H1 (cell line): Measurements from ENCODE around the gene PCDHGB6. TPM values are rescaled to one million over a fixed set of nuclear protein-coding genes. Genes with fewer than 3 reads are reported as not detected.
A peak's percentile ranks its signal among the peaks of the same experiment; 100 is the strongest.

ENCODE experiments used
- CTCF ChIA-PET: fragments of 300-600 bp; sonication (Branson Sonifier 250); formaldehyde crosslinking; loops from one replicate; lab custom pipeline; 2021; ENCODE audit not compliant: partially characterized antibody; lab: Charles Lee
- POLR2A ChIA-PET: fragments of 300-600 bp; sonication (Branson Sonifier 250); formaldehyde crosslinking; loops from one replicate; lab custom pipeline; 2021; ENCODE audit warnings: inconsistent platforms; ENCODE audit not compliant: partially characterized antibody; lab: Charles Lee
- DNase-seq, 2 experiments: peaks; one replicate each; pipeline versions ENCODE4 v3.0.0 to v3.0.0-alpha.2; 2010 to 2022; ENCODE audit warnings: low spot score in 2 of 2, low read depth in 1 of 2, mixed read lengths in 1 of 2
- FAIRE-seq: peaks from 2 replicates; lab custom pipeline; 2011; peaks lifted over from hg19 to GRCh38; lab: Jason Lieb, UNC
- H2AFZ ChIP-seq: 2 replicates; pipeline ENCODE4 v1.8.1; 2012; ENCODE audit warnings: low read length, inconsistent platforms
- H2AK5ac ChIP-seq: 2 replicates; pipeline ENCODE4 v1.6.1; 2013; ENCODE audit warnings: low read depth, low read length
- H2BK120ac ChIP-seq: replicated peaks from 2 replicates; pipeline ENCODE3; 2013; ENCODE audit warnings: low read depth, low read length, inconsistent platforms
- H2BK12ac ChIP-seq: 2 replicates; pipeline ENCODE4 v1.6.1; 2013; ENCODE audit warnings: low read depth, low read length
- H2BK15ac ChIP-seq: 2 replicates; pipeline ENCODE4 v1.6.1; 2013; ENCODE audit warnings: low read length
- H2BK20ac ChIP-seq: 2 replicates; pipeline ENCODE4 v1.6.1; 2013; ENCODE audit warnings: low read length
- H2BK5ac ChIP-seq: 2 replicates; pipeline ENCODE4 v1.6.1; 2013; ENCODE audit warnings: low read depth, low read length
- H3K14ac ChIP-seq: 2 replicates; pipeline ENCODE4 v1.6.1; 2013; ENCODE audit warnings: inconsistent platforms; ENCODE audit not compliant: insufficient read length
- H3K18ac ChIP-seq: 2 replicates; pipeline ENCODE4 v1.6.1; 2013; ENCODE audit warnings: low read length; ENCODE audit errors: extremely low read depth
- H3K23ac ChIP-seq: 2 replicates; pipeline ENCODE4 v1.6.1; 2013; ENCODE audit warnings: inconsistent platforms; ENCODE audit not compliant: insufficient read length
- H3K23me2 ChIP-seq: 2 replicates; pipeline ENCODE4 v1.6.1; 2013; ENCODE audit warnings: low read depth, low read length
- H3K27ac ChIP-seq: 2 replicates; pipeline ENCODE4 v1.6.1; 2011; ENCODE audit warnings: low read depth, low read length, inconsistent platforms
- H3K27me3 ChIP-seq, 4 experiments: replicated peaks in 1 of 4; 1 replicate in 1 of 4; 2 replicates in 3 of 4; pipeline versions ENCODE4 v1.6.1 to v1.8.1; 2011 to 2013; ENCODE audit warnings: low read length in 3 of 4, mild to moderate bottlenecking in 3 of 4, inconsistent platforms in 2 of 4, mixed read lengths in 2 of 4, moderate library complexity in 1 of 4; ENCODE audit not compliant: control insufficient read depth in 3 of 4, insufficient read depth in 3 of 4; ENCODE audit errors: extremely low read depth in 1 of 4
- H3K36me3 ChIP-seq, 4 experiments: 2 replicates each; pipeline versions ENCODE4 v1.6.1 to v1.8.1; 2011 to 2013; ENCODE audit warnings: mild to moderate bottlenecking in 4 of 4, low read length in 3 of 4, moderate library complexity in 2 of 4, control low read depth in 1 of 4, inconsistent platforms in 1 of 4; ENCODE audit not compliant: insufficient read depth in 4 of 4, control insufficient read depth in 2 of 4
- H3K4ac ChIP-seq: replicated peaks from 2 replicates; pipeline ENCODE3; 2013; ENCODE audit warnings: low read length, low read depth, mixed read lengths, inconsistent platforms; ENCODE audit not compliant: insufficient read length
- H3K4me1 ChIP-seq, 4 experiments: replicated peaks in 1 of 4; 1 replicate in 1 of 4; 2 replicates in 3 of 4; pipeline versions ENCODE4 v1.6.1 to v1.8.1; 2011 to 2013; ENCODE audit warnings: low read length in 3 of 4, inconsistent platforms in 2 of 4, mixed read lengths in 1 of 4; ENCODE audit not compliant: insufficient read depth in 4 of 4, control insufficient read depth in 3 of 4
- H3K4me2 ChIP-seq, 2 experiments: 2 replicates each; pipeline versions ENCODE4 v1.6.1 to v1.8.1; 2011 to 2013; ENCODE audit warnings: low read depth in 2 of 2, low read length in 2 of 2, control low read depth in 1 of 2, inconsistent platforms in 1 of 2, mild to moderate bottlenecking in 1 of 2; ENCODE audit not compliant: insufficient read depth in 1 of 2
- H3K4me3 ChIP-seq, 4 experiments: fragments of 200-600, 300-600 bp in 1 of 4; sonication (generic), shearing (Covaris generic), sonication (Bioruptor Twin) in 1 of 4; 2 replicates each; pipeline versions ENCODE4 v1.5.1 to v1.8.1; 2011 to 2016; ENCODE audit warnings: low read length in 4 of 4, low read depth in 3 of 4, control low read depth in 2 of 4, inconsistent platforms in 2 of 4, mild to moderate bottlenecking in 2 of 4, mixed read lengths in 1 of 4, moderate library complexity in 1 of 4; ENCODE audit not compliant: insufficient read depth in 2 of 4; ENCODE audit errors: extremely low read depth in 1 of 4
- H3K56ac ChIP-seq: replicated peaks from 2 replicates; pipeline ENCODE3; 2013; ENCODE audit warnings: low read depth, mild to moderate bottlenecking, mixed read lengths, low read length, inconsistent platforms; ENCODE audit not compliant: insufficient read length
- H3K79me1 ChIP-seq: 2 replicates; pipeline ENCODE4 v1.6.1; 2013; ENCODE audit warnings: low read depth, low read length, control low read depth
- H3K79me2 ChIP-seq, 2 experiments: 2 replicates each; pipeline versions ENCODE4 v1.6.1 to v1.8.1; 2012 to 2013; ENCODE audit warnings: low read length in 2 of 2, mild to moderate bottlenecking in 2 of 2, inconsistent platforms in 1 of 2; ENCODE audit not compliant: insufficient read depth in 2 of 2, control insufficient read depth in 1 of 2
- H3K9ac ChIP-seq, 4 experiments: replicated peaks in 1 of 4; 1 replicate in 1 of 4; 2 replicates in 3 of 4; pipeline versions ENCODE4 v1.6.1 to v1.8.1; 2011 to 2013; ENCODE audit warnings: low read depth in 3 of 4, low read length in 3 of 4, control low read depth in 2 of 4, mild to moderate bottlenecking in 2 of 4, moderate library complexity in 2 of 4, inconsistent platforms in 1 of 4; ENCODE audit errors: extremely low read depth in 1 of 4
- H3K9me3 ChIP-seq, 2 experiments: 2 replicates each; pipeline versions ENCODE4 v1.6.1 to v1.8.1; 2012 to 2013; ENCODE audit warnings: mild to moderate bottlenecking in 2 of 2, moderate library complexity in 2 of 2, control low read depth in 1 of 2, inconsistent platforms in 1 of 2, low read depth in 1 of 2, low read length in 1 of 2, mixed read lengths in 1 of 2; ENCODE audit not compliant: insufficient read depth in 2 of 2
- H4K20me1 ChIP-seq, 2 experiments: replicated peaks in 1 of 2; 2 replicates each; pipeline versions ENCODE3 to v1.8.1; 2011 to 2013; ENCODE audit warnings: inconsistent platforms in 2 of 2, low read length in 2 of 2, mild to moderate bottlenecking in 1 of 2; ENCODE audit not compliant: insufficient read depth in 2 of 2, control insufficient read depth in 1 of 2
- H4K5ac ChIP-seq: 2 replicates; pipeline ENCODE4 v1.6.1; 2013; ENCODE audit warnings: low read length, low read depth, mixed read lengths, inconsistent platforms; ENCODE audit not compliant: insufficient read length
- H4K8ac ChIP-seq: 2 replicates; pipeline ENCODE4 v1.8.0; 2013; ENCODE audit warnings: mild to moderate bottlenecking, moderate library complexity, low read length, inconsistent platforms; ENCODE audit not compliant: insufficient read depth; ENCODE audit errors: extremely low read depth
- H4K91ac ChIP-seq: replicated peaks from 2 replicates; pipeline ENCODE3; 2013; ENCODE audit warnings: low read length, mixed read lengths, inconsistent platforms; ENCODE audit not compliant: insufficient read length
- RNF2 ChIP-seq: fragments of 200-900, 300-1000 bp; sonication (generic); IDR thresholded peaks from 2 replicates; pipeline ENCODE4 v1.7.1; 2016; ENCODE audit warnings: borderline replicate concordance, low read depth, mild to moderate bottlenecking, antibody characterized with exemption, low read length; ENCODE audit not compliant: poor library complexity, severe bottlenecking; ENCODE audit errors: missing control alignments
- SIN3A ChIP-seq, 2 experiments: IDR thresholded peaks in 1 of 2; conservative IDR thresholded peaks in 1 of 2; 2 replicates each; pipeline ENCODE4 v1.6.1; 2011 to 2012; ENCODE audit warnings: low read length in 2 of 2, improper control_type of control experiment in 1 of 2, low read depth in 1 of 2, mild to moderate bottlenecking in 1 of 2
- WGBS, 2 experiments: shearing (Covaris generic) in 1 of 2; methylation state at CpG; one replicate each; pipeline versions ENCODE4 v1.1.6 to v1.1.7; 2013 to 2015; ENCODE audit warnings: low lambda C conversion rate in 2 of 2, mixed read lengths in 2 of 2, inconsistent platforms in 1 of 2, low coverage in 1 of 2, missing lambda C conversion rate in 1 of 2; ENCODE audit not compliant: insufficient replicate concordance in 2 of 2, insufficient coverage in 1 of 2, insufficient read length in 1 of 2; ENCODE audit errors: extremely low coverage in 1 of 2, missing lambda C conversion rate in 1 of 2; 5-methylcytosine and 5-hydroxymethylcytosine counted together
- polyA plus RNA-seq, 7 experiments: library from polyadenylated mRNA; depleted of rRNA in 3 of 7; stranded (reverse) in 5 of 7; unstranded in 2 of 7; fragments of >200 nt in 5 of 7; fragments of 200-250 nt in 2 of 7; gene quantifications; 1 replicate in 5 of 7; 2 replicates in 1 of 7; 4 replicates in 1 of 7; pipeline versions ENCODE4 v1.2.1 to v1.2.3, GENCODE V29; 2011 to 2013; ENCODE audit warnings: missing spikeins in 2 of 7, mixed read lengths in 2 of 7
- total RNA-seq: library from RNA; stranded (reverse); fragmentation: NEBNext Ultra II Directional; extraction: Animal tissue kit (Norgen Biotek cat#: 25700); gene quantifications from 2 replicates; pipeline ENCODE4 v1.2.1, GENCODE V29; 2021

The PCDHGB6 gene
- total and polyA plus RNA-seq, 2 of the 8 experiments (the other 6 are each of a cell fraction or from before 2014, with no cell fraction given), result 3.4 to 4.1 TPM

- Histone ChIP-seq H2BK20ac (no peak overlapping the region), H3K4me1 (no peaks in the 10 kb centered on the region; a peak in 1 of 7 replicates), H3K36me3 (peaks cover 0 to 27% (median 3%) of the 10 kb centered on the region in 4 experiments; a peak in 3 of 8 replicates), H2AFZ (no peak overlapping the region), H2BK120ac (no peak overlapping the region), H3K23ac (no peak overlapping the region), H3K4ac (no peak overlapping the region), H3K27me3 (peaks cover 0 to 12% (median 6%) of the 10 kb centered on the region in 4 experiments; a peak in 4 of 7 replicates), H2BK12ac (0 out of 2 replicates have a peak overlapping the region, but pooled peaks have one; percentile 39), H2BK5ac (no peak overlapping the region), H4K20me1 (no peaks in the 10 kb centered on the region), H3K14ac (no peak overlapping the region), H3K18ac (no peak overlapping the region), H2AK5ac (no peak overlapping the region), H3K79me1 (no peaks in the 10 kb centered on the region), H4K8ac (no peak overlapping the region), H3K23me2 (no peaks in the 10 kb centered on the region), H4K91ac (no peak overlapping the region), H4K5ac (no peak overlapping the region), H3K4me3 (no peak overlapping the region), H3K27ac (no peak overlapping the region), H3K56ac (no peak overlapping the region), H3K79me2 (no peaks in the 10 kb centered on the region), H3K9me3 (peaks cover 36 to 38% of the 10 kb centered on the region in 2 experiments), H3K4me2 (no peak overlapping the region), H2BK15ac (no peak overlapping the region), H3K9ac (no peak overlapping the region)
- FAIRE-seq, result no peak
- POLR2A ChIA-PET, result interaction anchor here (0.6 kb wide), 1 partner anchor 1597 kb away, joined by 3 read pairs; no protein-coding TSS in a partner anchor
- CTCF ChIA-PET, result interaction anchor here (0.9 to 23.3 kb wide), 21 partner anchors 9 to 284 kb away, joined by 3 to 1236 read pairs (median 14); partner anchors contain the start of genes PCDHB15, PCDHGA1, PCDHGA12 and PCDHGB3
- peak; percentile 34 for TF ChIP-seq RNF2
- TF ChIP-seq SIN3A (conservative IDR thresholded peaks at IDR 0.05 in 1 of 2, IDR thresholded peaks at IDR 0.05 in 1 of 2; ENCODE audit: low read depth in 1 of 2, low read length in 2 of 2), result no peak
- WGBS, 2 experiments, result 94% methylated on average over 74 of the region's 74 CpGs; no CpG with 5 or more reads in 1 of the 2 experiments
- no peak for DNase-seq
Observed at GRCh38 chr5:141419074-141419880, 11.5 kb downstream of the PCDHGB6 start.
